ENCODE results near the gene CFHR1. TPM values are rescaled to one million over a fixed set of nuclear protein-coding genes. Genes with fewer than 3 reads are reported as not detected.

CFHR1 gene
- total and polyA plus RNA-seq, 9 donors = 0.23 to 2.4 (median 0.62) TPM

- no peak overlapping the region for H3K4me3 ChIP-seq (ENCODE audit: low read length)
- DNase-seq = no peak
- no peak overlapping the region for H3K27ac ChIP-seq (ENCODE audit: low read length)
- no peaks in the 10 kb centered on the region for H3K36me3 ChIP-seq (ENCODE audit: control insufficient read depth, insufficient read depth, low read length)
- WGBS (ENCODE audit: insufficient coverage) = 100% methylated on average over 2 of the region's 4 CpGs
- no peaks in the 10 kb centered on the region for H3K4me1 ChIP-seq (ENCODE audit: control insufficient read depth, insufficient read depth, low read length)
- H3K27me3 ChIP-seq (ENCODE audit: control insufficient read depth, insufficient read depth, low read length) = no peaks in the 10 kb centered on the region
- H3K9me3 ChIP-seq (replicated peaks; ENCODE audit: control insufficient read depth, low read depth, low read length) = no peaks in the 10 kb centered on the region
Measured at GRCh38 chr1:196873385-196873784, 53.9 kb downstream of the CFHR1 start.

DNA sequence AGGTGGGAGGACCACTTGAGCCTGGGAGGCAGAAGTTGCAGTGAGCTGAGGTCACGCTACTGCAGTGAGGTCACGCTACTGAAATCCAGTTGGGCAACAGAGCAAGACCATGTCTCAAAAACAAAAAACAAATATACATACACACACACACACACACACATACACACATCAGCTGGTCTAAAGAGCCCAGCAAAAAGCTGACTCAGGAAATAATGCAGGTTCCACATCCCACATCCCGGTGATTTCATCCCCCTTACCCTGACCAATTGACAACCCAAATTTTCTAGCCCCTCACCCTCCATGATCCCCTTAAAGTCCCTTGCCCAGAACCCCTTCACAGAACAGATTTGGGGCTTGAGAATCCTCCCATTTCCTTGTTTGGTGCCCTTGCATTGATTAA, 56.4 kb downstream of the CFHR1 start:
- 95% methylated on average over 3 of the region's 3 CpGs for WGBS (ENCODE audit: insufficient coverage)

DNA sequence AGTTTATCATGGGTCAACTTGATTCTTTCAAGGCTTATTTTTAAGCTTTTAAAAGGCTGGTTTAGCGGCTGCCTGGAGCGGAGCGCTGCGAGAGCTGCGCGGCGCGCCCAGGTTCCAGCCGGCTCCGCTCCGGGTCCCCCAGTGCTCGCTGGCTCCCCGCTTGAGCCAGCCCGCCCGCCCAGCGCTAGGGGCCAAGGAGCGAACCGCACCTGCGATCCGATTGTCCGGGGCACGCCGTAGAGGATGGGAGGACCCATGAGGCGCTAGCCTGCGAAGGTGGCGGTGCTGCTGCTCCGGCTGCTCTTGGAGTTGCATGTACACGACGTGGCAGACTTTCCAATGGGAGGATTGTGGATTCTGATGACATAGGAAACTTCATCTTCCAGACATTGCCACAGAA, 58.4 kb downstream of the CFHR1 start:
- DNase-seq = peak; percentile 8
- H3K27ac ChIP-seq (ENCODE audit: low read length) = no peak overlapping the region
- no peaks in the 10 kb centered on the region for H3K4me1 ChIP-seq (ENCODE audit: control insufficient read depth, insufficient read depth, low read length)
- no peaks in the 10 kb centered on the region for H3K9me3 ChIP-seq (replicated peaks; ENCODE audit: control insufficient read depth, low read depth, low read length)
- no peaks in the 10 kb centered on the region for H3K36me3 ChIP-seq (ENCODE audit: control insufficient read depth, insufficient read depth, low read length)
- H3K27me3 ChIP-seq (ENCODE audit: control insufficient read depth, insufficient read depth, low read length) = no peaks in the 10 kb centered on the region
- H3K4me3 ChIP-seq (ENCODE audit: low read length) = peak overlapping the region; percentile 17
- 5% methylated on average over 27 of the region's 29 CpGs for WGBS (ENCODE audit: insufficient coverage)

More for the DNA sequence above, 56.4 kb downstream of the CFHR1 start:
- no peak overlapping the region for H3K27ac ChIP-seq (ENCODE audit: low read length)
- H3K27me3 ChIP-seq (ENCODE audit: control insufficient read depth, insufficient read depth, low read length) = no peaks in the 10 kb centered on the region
- H3K9me3 ChIP-seq (replicated peaks; ENCODE audit: control insufficient read depth, low read depth, low read length) = no peaks in the 10 kb centered on the region
- no peak overlapping the region for H3K4me3 ChIP-seq (ENCODE audit: low read length)
- no peaks in the 10 kb centered on the region for H3K4me1 ChIP-seq (ENCODE audit: control insufficient read depth, insufficient read depth, low read length)
- no peaks in the 10 kb centered on the region for H3K36me3 ChIP-seq (ENCODE audit: control insufficient read depth, insufficient read depth, low read length)
- no peak for DNase-seq

Other genes starting within 250 kb of the CFHR1 start
- gene KCNT2, start 211.3 kb upstream of the CFHR1 start, total RNA-seq = 10.6 TPM
- gene KCNT2, start 211.3 kb upstream of the CFHR1 start, polyA plus RNA-seq (ENCODE audit: insufficient read depth in 1 of 8, insufficient read length in 8 of 8, low replicate concordance in 1 of 8) = 1 to 10 TPM; 4.8 to 9.4 (median 8.0) TPM
- gene CFH, start 167.7 kb upstream of the CFHR1 start, total RNA-seq = 152 TPM
- gene CFH, start 167.7 kb upstream of the CFHR1 start, polyA plus RNA-seq (ENCODE audit: insufficient read depth in 1 of 8, insufficient read length in 8 of 8, low replicate concordance in 1 of 8) = 100 to 1,000 TPM in 6 of 8 donors, 10 to 100 TPM in 2; 84.3 to 140 (median 113) TPM
- 1.2 TPM for gene CFHR3, start 44.9 kb upstream of the CFHR1 start, total RNA-seq
- gene CFHR3, start 44.9 kb upstream of the CFHR1 start, polyA plus RNA-seq (ENCODE audit: insufficient read depth in 1 of 8, insufficient read length in 8 of 8, low replicate concordance in 1 of 8) = 1 to 10 TPM; 1.6 to 4.3 (median 2.0) TPM
- not detected for gene CFHR4, start 68.3 kb downstream of the CFHR1 start, total RNA-seq
- under 1 TPM in 2 of 8 donors, not detected in 6; 0.10 to 0.84 TPM for gene CFHR4, start 68.3 kb downstream of the CFHR1 start, polyA plus RNA-seq (ENCODE audit: insufficient read depth in 1 of 8, insufficient read length in 8 of 8, low replicate concordance in 1 of 8)
- not detected for gene CFHR2, start 124.0 kb downstream of the CFHR1 start, total RNA-seq
- under 1 TPM in 1 of 8 donors, not detected in 7; 0.54 TPM for gene CFHR2, start 124.0 kb downstream of the CFHR1 start, polyA plus RNA-seq (ENCODE audit: insufficient read depth in 1 of 8, insufficient read length in 8 of 8, low replicate concordance in 1 of 8)
- gene CFHR5, start 157.8 kb downstream of the CFHR1 start, total RNA-seq = under 0.01 TPM
- under 1 TPM in 1 of 8 donors, not detected in 7; 0.04 TPM for gene CFHR5, start 157.8 kb downstream of the CFHR1 start, polyA plus RNA-seq (ENCODE audit: insufficient read depth in 1 of 8, insufficient read length in 8 of 8, low replicate concordance in 1 of 8)
- not detected for gene F13B, start 247.5 kb downstream of the CFHR1 start, total RNA-seq
- under 1 TPM in 3 of 8 donors, not detected in 5; 0.26 to 0.49 (median 0.43) TPM for gene F13B, start 247.5 kb downstream of the CFHR1 start, polyA plus RNA-seq (ENCODE audit: insufficient read depth in 1 of 8, insufficient read length in 8 of 8, low replicate concordance in 1 of 8)